H1 (cell line): ENCODE data around the gene TMEM108. TPM values are rescaled to one million over a fixed set of nuclear protein-coding genes. Genes with fewer than 3 reads are reported as not detected.

Experiments
- CTCF ChIA-PET: fragments of 300-600 bp; sonication (Branson Sonifier 250); formaldehyde crosslinking; loops from one replicate; lab custom pipeline; 2021; ENCODE audit not compliant: partially characterized antibody; lab: Charles Lee
- POLR2A ChIA-PET: fragments of 300-600 bp; sonication (Branson Sonifier 250); formaldehyde crosslinking; loops from one replicate; lab custom pipeline; 2021; ENCODE audit warnings: inconsistent platforms; ENCODE audit not compliant: partially characterized antibody; lab: Charles Lee
- DNase-seq, 2 experiments: peaks; one replicate each; pipeline versions ENCODE4 v3.0.0 to v3.0.0-alpha.2; 2010 to 2022; ENCODE audit warnings: low spot score in 2 of 2, low read depth in 1 of 2, mixed read lengths in 1 of 2
- FAIRE-seq: peaks from 2 replicates; lab custom pipeline; 2011; peaks lifted over from hg19 to GRCh38; lab: Jason Lieb, UNC
- H2AFZ ChIP-seq: 2 replicates; pipeline ENCODE4 v1.8.1; 2012; ENCODE audit warnings: low read length, inconsistent platforms
- H2AK5ac ChIP-seq: 2 replicates; pipeline ENCODE4 v1.6.1; 2013; ENCODE audit warnings: low read depth, low read length
- H2BK120ac ChIP-seq: replicated peaks from 2 replicates; pipeline ENCODE3; 2013; ENCODE audit warnings: low read depth, low read length, inconsistent platforms
- H2BK12ac ChIP-seq: 2 replicates; pipeline ENCODE4 v1.6.1; 2013; ENCODE audit warnings: low read depth, low read length
- H2BK15ac ChIP-seq: 2 replicates; pipeline ENCODE4 v1.6.1; 2013; ENCODE audit warnings: low read length
- H2BK20ac ChIP-seq: 2 replicates; pipeline ENCODE4 v1.6.1; 2013; ENCODE audit warnings: low read length
- H2BK5ac ChIP-seq: 2 replicates; pipeline ENCODE4 v1.6.1; 2013; ENCODE audit warnings: low read depth, low read length
- H3K14ac ChIP-seq: 2 replicates; pipeline ENCODE4 v1.6.1; 2013; ENCODE audit warnings: inconsistent platforms; ENCODE audit not compliant: insufficient read length
- H3K18ac ChIP-seq: 2 replicates; pipeline ENCODE4 v1.6.1; 2013; ENCODE audit warnings: low read length; ENCODE audit errors: extremely low read depth
- H3K23ac ChIP-seq: 2 replicates; pipeline ENCODE4 v1.6.1; 2013; ENCODE audit warnings: inconsistent platforms; ENCODE audit not compliant: insufficient read length
- H3K23me2 ChIP-seq: 2 replicates; pipeline ENCODE4 v1.6.1; 2013; ENCODE audit warnings: low read depth, low read length
- H3K27ac ChIP-seq: 2 replicates; pipeline ENCODE4 v1.6.1; 2011; ENCODE audit warnings: low read depth, low read length, inconsistent platforms
- H3K27me3 ChIP-seq, 4 experiments: replicated peaks in 1 of 4; 1 replicate in 1 of 4; 2 replicates in 3 of 4; pipeline versions ENCODE4 v1.6.1 to v1.8.1; 2011 to 2013; ENCODE audit warnings: low read length in 3 of 4, mild to moderate bottlenecking in 3 of 4, inconsistent platforms in 2 of 4, mixed read lengths in 2 of 4, moderate library complexity in 1 of 4; ENCODE audit not compliant: control insufficient read depth in 3 of 4, insufficient read depth in 3 of 4; ENCODE audit errors: extremely low read depth in 1 of 4
- H3K36me3 ChIP-seq, 4 experiments: 2 replicates each; pipeline versions ENCODE4 v1.6.1 to v1.8.1; 2011 to 2013; ENCODE audit warnings: mild to moderate bottlenecking in 4 of 4, low read length in 3 of 4, moderate library complexity in 2 of 4, control low read depth in 1 of 4, inconsistent platforms in 1 of 4; ENCODE audit not compliant: insufficient read depth in 4 of 4, control insufficient read depth in 2 of 4
- H3K4ac ChIP-seq: replicated peaks from 2 replicates; pipeline ENCODE3; 2013; ENCODE audit warnings: low read length, low read depth, mixed read lengths, inconsistent platforms; ENCODE audit not compliant: insufficient read length
- H3K4me1 ChIP-seq, 4 experiments: replicated peaks in 1 of 4; 1 replicate in 1 of 4; 2 replicates in 3 of 4; pipeline versions ENCODE4 v1.6.1 to v1.8.1; 2011 to 2013; ENCODE audit warnings: low read length in 3 of 4, inconsistent platforms in 2 of 4, mixed read lengths in 1 of 4; ENCODE audit not compliant: insufficient read depth in 4 of 4, control insufficient read depth in 3 of 4
- H3K4me2 ChIP-seq, 2 experiments: 2 replicates each; pipeline versions ENCODE4 v1.6.1 to v1.8.1; 2011 to 2013; ENCODE audit warnings: low read depth in 2 of 2, low read length in 2 of 2, control low read depth in 1 of 2, inconsistent platforms in 1 of 2, mild to moderate bottlenecking in 1 of 2; ENCODE audit not compliant: insufficient read depth in 1 of 2
- H3K4me3 ChIP-seq, 4 experiments: fragments of 200-600, 300-600 bp in 1 of 4; sonication (generic), shearing (Covaris generic), sonication (Bioruptor Twin) in 1 of 4; 2 replicates each; pipeline versions ENCODE4 v1.5.1 to v1.8.1; 2011 to 2016; ENCODE audit warnings: low read length in 4 of 4, low read depth in 3 of 4, control low read depth in 2 of 4, inconsistent platforms in 2 of 4, mild to moderate bottlenecking in 2 of 4, mixed read lengths in 1 of 4, moderate library complexity in 1 of 4; ENCODE audit not compliant: insufficient read depth in 2 of 4; ENCODE audit errors: extremely low read depth in 1 of 4
- H3K56ac ChIP-seq: replicated peaks from 2 replicates; pipeline ENCODE3; 2013; ENCODE audit warnings: low read depth, mild to moderate bottlenecking, mixed read lengths, low read length, inconsistent platforms; ENCODE audit not compliant: insufficient read length
- H3K79me1 ChIP-seq: 2 replicates; pipeline ENCODE4 v1.6.1; 2013; ENCODE audit warnings: low read depth, low read length, control low read depth
- H3K79me2 ChIP-seq, 2 experiments: 2 replicates each; pipeline versions ENCODE4 v1.6.1 to v1.8.1; 2012 to 2013; ENCODE audit warnings: low read length in 2 of 2, mild to moderate bottlenecking in 2 of 2, inconsistent platforms in 1 of 2; ENCODE audit not compliant: insufficient read depth in 2 of 2, control insufficient read depth in 1 of 2
- H3K9ac ChIP-seq, 4 experiments: replicated peaks in 1 of 4; 1 replicate in 1 of 4; 2 replicates in 3 of 4; pipeline versions ENCODE4 v1.6.1 to v1.8.1; 2011 to 2013; ENCODE audit warnings: low read depth in 3 of 4, low read length in 3 of 4, control low read depth in 2 of 4, mild to moderate bottlenecking in 2 of 4, moderate library complexity in 2 of 4, inconsistent platforms in 1 of 4; ENCODE audit errors: extremely low read depth in 1 of 4
- H3K9me3 ChIP-seq, 2 experiments: 2 replicates each; pipeline versions ENCODE4 v1.6.1 to v1.8.1; 2012 to 2013; ENCODE audit warnings: mild to moderate bottlenecking in 2 of 2, moderate library complexity in 2 of 2, control low read depth in 1 of 2, inconsistent platforms in 1 of 2, low read depth in 1 of 2, low read length in 1 of 2, mixed read lengths in 1 of 2; ENCODE audit not compliant: insufficient read depth in 2 of 2
- H4K20me1 ChIP-seq, 2 experiments: replicated peaks in 1 of 2; 2 replicates each; pipeline versions ENCODE3 to v1.8.1; 2011 to 2013; ENCODE audit warnings: inconsistent platforms in 2 of 2, low read length in 2 of 2, mild to moderate bottlenecking in 1 of 2; ENCODE audit not compliant: insufficient read depth in 2 of 2, control insufficient read depth in 1 of 2
- H4K5ac ChIP-seq: 2 replicates; pipeline ENCODE4 v1.6.1; 2013; ENCODE audit warnings: low read length, low read depth, mixed read lengths, inconsistent platforms; ENCODE audit not compliant: insufficient read length
- H4K8ac ChIP-seq: 2 replicates; pipeline ENCODE4 v1.8.0; 2013; ENCODE audit warnings: mild to moderate bottlenecking, moderate library complexity, low read length, inconsistent platforms; ENCODE audit not compliant: insufficient read depth; ENCODE audit errors: extremely low read depth
- H4K91ac ChIP-seq: replicated peaks from 2 replicates; pipeline ENCODE3; 2013; ENCODE audit warnings: low read length, mixed read lengths, inconsistent platforms; ENCODE audit not compliant: insufficient read length
- CHD1 ChIP-seq: IDR thresholded peaks from 2 replicates; pipeline ENCODE4 v1.6.1; 2012; ENCODE audit warnings: low read depth, low read length, improper control_type of control experiment
- CHD2 ChIP-seq: IDR thresholded peaks from 2 replicates; pipeline ENCODE4 v1.6.1; 2012; ENCODE audit warnings: low read length, improper control_type of control experiment
- EZH2 ChIP-seq: fragments of 200-600 bp; sonication (generic); IDR thresholded peaks from 2 replicates; pipeline ENCODE4 v1.7.1; 2012; ENCODE audit warnings: low read depth, mild to moderate bottlenecking, moderate library complexity, low read length, inconsistent platforms; ENCODE audit not compliant: severe bottlenecking
- FOSL1 ChIP-seq: IDR thresholded peaks from 2 replicates; pipeline ENCODE4 v1.6.1; 2011; ENCODE audit warnings: mild to moderate bottlenecking, low read depth, low read length, moderate library complexity; ENCODE audit not compliant: insufficient read depth
- KDM1A ChIP-seq: fragments of 200-600, 300-600 bp; sonication (generic); IDR thresholded peaks from 2 replicates; pipeline ENCODE4 v1.7.1; 2016; ENCODE audit warnings: mild to moderate bottlenecking, low read length, borderline replicate concordance
- KDM4A ChIP-seq: IDR thresholded peaks from one replicate; pipeline ENCODE4 v1.7.1; 2012; ENCODE audit warnings: low read depth, mild to moderate bottlenecking, moderate library complexity, low read length, inconsistent platforms; ENCODE audit not compliant: severe bottlenecking
- POU5F1 ChIP-seq: IDR thresholded peaks from 2 replicates; pipeline ENCODE4 v1.6.1; 2011; ENCODE audit warnings: low read depth, mild to moderate bottlenecking, low read length, moderate library complexity
- WGBS, 2 experiments: shearing (Covaris generic) in 1 of 2; methylation state at CpG; one replicate each; pipeline versions ENCODE4 v1.1.6 to v1.1.7; 2013 to 2015; ENCODE audit warnings: low lambda C conversion rate in 2 of 2, mixed read lengths in 2 of 2, inconsistent platforms in 1 of 2, low coverage in 1 of 2, missing lambda C conversion rate in 1 of 2; ENCODE audit not compliant: insufficient replicate concordance in 2 of 2, insufficient coverage in 1 of 2, insufficient read length in 1 of 2; ENCODE audit errors: extremely low coverage in 1 of 2, missing lambda C conversion rate in 1 of 2; 5-methylcytosine and 5-hydroxymethylcytosine counted together
- polyA plus RNA-seq, 7 experiments: library from polyadenylated mRNA; depleted of rRNA in 3 of 7; stranded (reverse) in 5 of 7; unstranded in 2 of 7; fragments of >200 nt in 5 of 7; fragments of 200-250 nt in 2 of 7; gene quantifications; 1 replicate in 5 of 7; 2 replicates in 1 of 7; 4 replicates in 1 of 7; pipeline versions ENCODE4 v1.2.1 to v1.2.3, GENCODE V29; 2011 to 2013; ENCODE audit warnings: missing spikeins in 2 of 7, mixed read lengths in 2 of 7
- total RNA-seq: library from RNA; stranded (reverse); fragmentation: NEBNext Ultra II Directional; extraction: Animal tissue kit (Norgen Biotek cat#: 25700); gene quantifications from 2 replicates; pipeline ENCODE4 v1.2.1, GENCODE V29; 2021

TMEM108 gene
- total and polyA plus RNA-seq, 2 of the 8 experiments (the other 6 are each of a cell fraction or from before 2014, with no cell fraction given): 14.3 to 16.2 TPM

GRCh38 chr3:133066026-133066425, 27.8 kb downstream of the TMEM108 start:
- Histone ChIP-seq H3K79me2 (peaks cover 0 to 2% of the 10 kb centered on the region in 2 experiments; a peak in 2 of 4 replicates), H3K18ac (no peak overlapping the region), H3K23ac (no peak overlapping the region), H3K56ac (no peak overlapping the region), H3K9ac (no peak overlapping the region), H2BK15ac (no peak overlapping the region), H3K9me3 (no peaks in the 10 kb centered on the region), H3K4ac (no peak overlapping the region), H3K4me2 (no peak overlapping the region), H3K27me3 (no peaks in the 10 kb centered on the region)
- POLR2A ChIA-PET: no interaction called here
- TF ChIP-seq CHD2 (no peak), CHD1 (no peak), FOSL1 (no peak), EZH2 (no peak), POU5F1 (no peak), KDM4A (no peak), KDM1A (no peak)
- TF ChIP-seq, all 59 proteins: peak for 0
- Histone ChIP-seq H3K14ac (no peak overlapping the region), H3K23me2 (no peaks in the 10 kb centered on the region; the same call in 1 of the 2 replicates), H3K4me3 (no peak overlapping the region), H4K20me1 (peaks cover 0 to 2% of the 10 kb centered on the region in 2 experiments), H4K91ac (no peak overlapping the region), H2BK5ac (no peak overlapping the region), H2BK12ac (no peak overlapping the region), H4K8ac (no peak overlapping the region), H2AK5ac (no peak overlapping the region), H3K4me1 (no peaks in the 10 kb centered on the region), H2BK120ac (no peak overlapping the region), H2BK20ac (no peak overlapping the region), H4K5ac (no peak overlapping the region), H2AFZ (no peak overlapping the region), H3K36me3 (no peaks in the 10 kb centered on the region), H3K27ac (no peak overlapping the region), H3K79me1 (no peaks in the 10 kb centered on the region; the same call in 1 of the 2 replicates)
- no peak for DNase-seq
- FAIRE-seq: no peak
- WGBS, 2 experiments: 88% methylated on average over 2 of the region's 2 CpGs; no CpG with 5 or more reads in 1 of the 2 experiments
- CTCF ChIA-PET: interaction anchor here (1.7 kb wide), 1 partner anchor 58 kb away, joined by 4 read pairs; no protein-coding TSS in a partner anchor
